Left ventricle myocardium inferior (tissue), 1 donor: ENCODE measurements around the gene RPL31. TPM values are rescaled to one million over a fixed set of nuclear protein-coding genes. Genes with fewer than 3 reads are reported as not detected.
A peak's percentile ranks its signal among the peaks of the same experiment; 100 is the strongest.

ENCODE experiments used
- DNase-seq: peaks from one replicate; pipeline ENCODE4 v3.0.0-alpha.2; 2020
- H3K27ac ChIP-seq: fragments of 200-600 bp; replicated peaks from 2 replicates; pipeline ENCODE4 v1.8.0; 2021
- H3K27me3 ChIP-seq: fragments of 200-600 bp; 2 replicates; pipeline ENCODE4 v1.8.0; 2021; ENCODE audit warnings: low read depth
- H3K36me3 ChIP-seq: fragments of 200-600 bp; 2 replicates; pipeline ENCODE4 v1.8.0; 2021
- H3K4me1 ChIP-seq: fragments of 200-600 bp; 2 replicates; pipeline ENCODE4 v1.8.0; 2021
- H3K4me3 ChIP-seq: fragments of 200-600 bp; 2 replicates; pipeline ENCODE4 v1.8.0; 2021; ENCODE audit warnings: mild to moderate bottlenecking, moderate library complexity
- H3K9me3 ChIP-seq: fragments of 200-600 bp; replicated peaks from 2 replicates; pipeline ENCODE4 v1.8.0; 2021
- intact Hi-C: fragments of 100-400 bp; cut with micrococcal nuclease; formaldehyde crosslinking; loops from one replicate; pipeline ENCODE4 v1.11.0; 2022
- total RNA-seq: library from RNA; stranded (reverse); fragmentation: NEBNext Ultra II Directional; extraction: Animal tissue kit (Norgen Biotek cat#: 25700); gene quantifications from one replicate; pipeline ENCODE4 v1.2.1, GENCODE V29; 2021
- TF ChIP-seq, protein P1 (sequence below): fragments of 200-600 bp; IDR thresholded peaks from 2 replicates; pipeline ENCODE4 v1.8.0; 2021; ENCODE audit warnings: antibody characterized with exemption, mild to moderate bottlenecking, borderline replicate concordance
- donor health status: DM: no; HTN: yes; CAD: no; lungs with severe emphysema.

Gene RPL31
- total RNA-seq, 1 donor from 2014 or later = 803 TPM

DNA sequence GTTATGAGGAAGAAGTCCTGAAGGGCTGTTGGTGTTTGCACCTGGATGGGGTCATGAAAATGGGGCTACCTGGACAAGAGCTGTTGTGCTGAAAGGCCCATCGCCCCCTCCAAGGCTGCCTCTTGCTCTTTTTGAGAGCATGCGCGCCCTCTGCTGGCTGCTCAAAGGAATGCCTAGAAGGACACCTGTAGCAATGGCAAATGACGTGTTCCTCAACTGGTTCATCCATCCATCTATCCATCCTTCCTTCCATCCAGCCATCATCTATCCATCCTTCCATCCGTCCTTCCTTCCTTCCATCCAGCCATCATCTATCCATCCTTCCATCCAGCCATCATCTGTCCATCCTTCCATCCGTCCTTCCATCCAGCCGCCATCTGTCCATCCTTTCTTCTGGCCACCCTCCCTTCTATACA is 17.2 kb upstream of the RPL31 start:
- Histone ChIP-seq H3K9me3 (no peaks in the 10 kb centered on the region), H3K27me3 (no peaks in the 10 kb centered on the region), H3K27ac (no peak overlapping the region), H3K36me3 (peaks cover 24% of the 10 kb centered on the region), H3K4me3 (no peak overlapping the region), H3K4me1 (peaks cover 8% of the 10 kb centered on the region)
- intact Hi-C loops = loop anchor here (2.0 to 5.0 kb wide), 2 partner anchors 254 to 378 kb away; no protein-coding TSS in a partner anchor
- DNase-seq = peak; percentile 73
- TF ChIP-seq, protein P1, sequence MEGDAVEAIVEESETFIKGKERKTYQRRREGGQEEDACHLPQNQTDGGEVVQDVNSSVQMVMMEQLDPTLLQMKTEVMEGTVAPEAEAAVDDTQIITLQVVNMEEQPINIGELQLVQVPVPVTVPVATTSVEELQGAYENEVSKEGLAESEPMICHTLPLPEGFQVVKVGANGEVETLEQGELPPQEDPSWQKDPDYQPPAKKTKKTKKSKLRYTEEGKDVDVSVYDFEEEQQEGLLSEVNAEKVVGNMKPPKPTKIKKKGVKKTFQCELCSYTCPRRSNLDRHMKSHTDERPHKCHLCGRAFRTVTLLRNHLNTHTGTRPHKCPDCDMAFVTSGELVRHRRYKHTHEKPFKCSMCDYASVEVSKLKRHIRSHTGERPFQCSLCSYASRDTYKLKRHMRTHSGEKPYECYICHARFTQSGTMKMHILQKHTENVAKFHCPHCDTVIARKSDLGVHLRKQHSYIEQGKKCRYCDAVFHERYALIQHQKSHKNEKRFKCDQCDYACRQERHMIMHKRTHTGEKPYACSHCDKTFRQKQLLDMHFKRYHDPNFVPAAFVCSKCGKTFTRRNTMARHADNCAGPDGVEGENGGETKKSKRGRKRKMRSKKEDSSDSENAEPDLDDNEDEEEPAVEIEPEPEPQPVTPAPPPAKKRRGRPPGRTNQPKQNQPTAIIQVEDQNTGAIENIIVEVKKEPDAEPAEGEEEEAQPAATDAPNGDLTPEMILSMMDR = peak; percentile 90

DNA sequence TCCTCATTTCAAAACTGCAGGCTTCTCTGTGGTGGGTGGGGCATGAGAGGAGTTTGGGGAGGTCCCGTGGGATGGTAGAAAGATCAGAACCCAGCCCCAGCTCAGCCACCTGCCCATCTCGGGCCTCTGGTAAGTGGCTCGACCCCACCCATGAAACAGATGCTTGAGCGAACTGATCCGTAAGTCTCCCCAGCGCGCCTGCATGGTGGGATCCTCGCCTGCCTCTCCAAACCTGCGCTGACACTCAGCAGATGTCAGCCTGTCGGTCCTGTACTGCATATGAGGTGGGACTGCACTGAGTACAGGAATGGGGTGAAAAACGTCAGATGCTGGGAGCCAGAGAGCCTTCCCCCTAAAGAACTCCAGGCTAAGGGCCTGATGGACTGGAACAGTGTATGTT is 15.9 kb upstream of the RPL31 start:
- intact Hi-C loops = loop anchor here (5.0 kb wide), 1 partner anchor 379 kb away; no protein-coding TSS in a partner anchor

DNA sequence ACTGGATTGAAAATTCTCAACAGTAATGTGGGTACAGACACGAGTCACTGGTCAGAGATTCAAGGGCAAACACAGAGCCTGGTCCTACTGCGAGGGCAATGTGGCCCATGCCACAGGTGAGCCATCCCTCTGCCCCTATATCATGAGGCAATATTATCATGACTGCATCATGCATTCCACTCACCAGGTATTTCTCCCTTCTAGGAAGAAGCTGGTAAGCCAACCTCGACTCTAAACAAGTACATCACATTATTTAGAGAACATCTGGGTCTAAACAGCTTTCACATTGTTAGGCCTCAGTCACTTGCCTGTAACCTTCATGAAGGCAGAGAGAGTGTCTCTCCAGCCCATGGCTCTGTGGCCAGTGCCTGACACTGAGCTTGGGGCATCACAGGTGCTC is 14.6 kb upstream of the RPL31 start:
- Histone ChIP-seq H3K36me3 (peaks cover 32% of the 10 kb centered on the region), H3K27ac (no peak overlapping the region), H3K27me3 (no peaks in the 10 kb centered on the region), H3K4me1 (peaks cover 8% of the 10 kb centered on the region), H3K4me3 (no peak overlapping the region), H3K9me3 (no peaks in the 10 kb centered on the region)
- TF ChIP-seq, protein P1 = no peak
- DNase-seq = no peak
- intact Hi-C loops = loop anchor here (5.0 kb wide), 1 partner anchor 380 kb away; no protein-coding TSS in a partner anchor

More for the DNA sequence above, 15.9 kb upstream of the RPL31 start:
- Histone ChIP-seq H3K27me3 (no peaks in the 10 kb centered on the region), H3K9me3 (no peaks in the 10 kb centered on the region), H3K36me3 (peaks cover 33% of the 10 kb centered on the region), H3K4me1 (peaks cover 8% of the 10 kb centered on the region), H3K4me3 (no peak overlapping the region), H3K27ac (no peak overlapping the region)
- no peak for DNase-seq
- TF ChIP-seq, protein P1 = no peak

DNA sequence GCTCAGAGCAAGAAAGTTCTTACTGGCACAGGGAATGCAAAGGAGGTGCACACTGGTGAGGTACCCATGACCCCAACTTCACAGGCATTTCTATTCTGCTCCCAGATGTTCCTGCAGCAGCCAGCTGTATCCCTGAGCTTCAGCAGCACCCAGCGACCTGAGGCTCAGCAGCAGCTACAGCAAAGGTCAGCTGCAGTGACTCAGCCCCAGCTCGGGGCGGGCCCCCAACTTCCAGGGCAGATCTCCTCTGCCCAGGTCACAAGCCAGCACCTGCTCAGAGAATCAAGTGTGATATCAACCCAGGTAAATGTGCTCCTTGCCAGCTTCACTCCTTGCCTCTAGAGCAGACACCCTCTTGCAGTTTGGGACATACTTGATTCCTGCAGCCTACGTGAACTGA is 14.1 kb upstream of the RPL31 start:
- Histone ChIP-seq H3K4me1 (peaks cover 8% of the 10 kb centered on the region), H3K36me3 (peaks cover 29% of the 10 kb centered on the region), H3K9me3 (no peaks in the 10 kb centered on the region), H3K4me3 (no peak overlapping the region), H3K27me3 (no peaks in the 10 kb centered on the region), H3K27ac (no peak overlapping the region)
- intact Hi-C loops = loop anchor here (5.0 kb wide), 1 partner anchor 381 kb away; no protein-coding TSS in a partner anchor
- DNase-seq = no peak
- TF ChIP-seq, protein P1 = no peak

DNA sequence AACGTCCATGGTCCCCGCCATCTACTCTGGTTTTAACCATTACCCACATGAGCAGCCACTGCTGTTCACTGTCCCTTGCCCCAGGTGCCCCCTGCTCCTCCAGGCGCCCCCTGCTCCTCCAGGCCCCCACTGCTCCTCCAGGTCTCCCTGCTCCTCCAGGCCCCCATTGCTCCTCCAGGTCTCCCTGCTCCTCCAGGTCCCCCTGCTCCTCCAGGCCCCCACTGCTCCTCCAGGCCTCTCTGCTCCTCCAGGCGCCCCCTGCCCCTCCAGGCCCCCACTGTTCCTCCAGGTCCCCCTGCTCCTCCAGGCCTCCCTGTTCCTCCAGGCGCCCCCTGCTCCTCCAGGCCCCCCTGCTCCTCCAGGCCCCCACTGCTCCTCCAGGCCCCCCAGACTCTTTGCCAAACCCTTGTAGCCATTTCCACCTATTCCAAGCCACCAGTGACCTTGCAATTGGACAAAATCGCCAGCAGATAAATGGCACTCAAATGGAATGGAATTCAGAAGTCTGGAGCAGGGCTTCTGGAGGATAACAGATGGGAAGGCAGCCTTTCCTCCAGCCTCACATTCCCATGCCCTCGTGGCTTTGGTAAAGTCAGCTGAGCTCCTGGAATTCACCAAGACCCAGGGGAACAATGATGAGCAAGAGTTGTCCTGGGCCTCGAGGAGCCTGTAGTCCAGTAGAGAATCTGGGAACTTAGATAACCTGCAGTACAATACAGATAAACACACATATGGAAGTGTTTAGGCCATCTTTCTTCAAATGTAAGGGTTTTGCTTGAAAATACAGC is 13.3 kb upstream of the RPL31 start:
- no peak for DNase-seq
- TF ChIP-seq, protein P1 = no peak
- no peaks in the 10 kb centered on the region for H3K27me3 ChIP-seq
- H3K4me3 ChIP-seq = no peak overlapping the region
- H3K9me3 ChIP-seq = no peaks in the 10 kb centered on the region
- intact Hi-C loops = loop anchor here (5.0 kb wide), 1 partner anchor 382 kb away; no protein-coding TSS in a partner anchor
- peaks cover 5% of the 10 kb centered on the region for H3K4me1 ChIP-seq
- no peak overlapping the region for H3K27ac ChIP-seq
- H3K36me3 ChIP-seq = peaks cover 33% of the 10 kb centered on the region
